Neural crest cell (in vitro differentiated cells): Measurements from ENCODE around the gene PI3. TPM values are rescaled to one million over a fixed set of nuclear protein-coding genes. Genes with fewer than 3 reads are reported as not detected.
A peak's percentile ranks its signal among the peaks of the same experiment; 100 is the strongest.
"Not testable (repeated sequence)": the region's sequence is repeated elsewhere in the genome, so short reads cannot be mapped to it uniquely, and the experiment has no call there.

Experiments
- DNase-seq: peaks from one replicate; pipeline ENCODE4 v3.0.0; 2021; ENCODE audit warnings: low read depth, mixed read lengths, low spot score
- H3K27ac Mint-ChIP-seq: one replicate; pipeline ENCODE4 v1.8.0; 2021; ENCODE audit warnings: mild to moderate bottlenecking, mixed read lengths; ENCODE audit not compliant: unreplicated experiment
- H3K27me3 Mint-ChIP-seq: 2 replicates; pipeline ENCODE4 v1.8.0; 2021; ENCODE audit warnings: low read depth, mild to moderate bottlenecking, mixed read lengths
- H3K36me3 Mint-ChIP-seq: 2 replicates; pipeline ENCODE4 v1.8.0; 2021; ENCODE audit warnings: low read depth, mild to moderate bottlenecking, mixed read lengths
- H3K4me1 Mint-ChIP-seq: 2 replicates; pipeline ENCODE4 v1.8.0; 2021; ENCODE audit warnings: mixed read lengths
- H3K4me3 Mint-ChIP-seq: one replicate; pipeline ENCODE4 v1.8.0; 2021; ENCODE audit warnings: mild to moderate bottlenecking, mixed read lengths
- H3K9me3 Mint-ChIP-seq: 2 replicates; pipeline ENCODE4 v1.8.0; 2021; ENCODE audit warnings: mixed read lengths
- long read RNA-seq: library from polyadenylated mRNA; unstranded; transcript quantifications from one replicate; pipeline ENCODE4 v2.0.0, GENCODE V29; 2020
- total RNA-seq: library from RNA; stranded (reverse); gene quantifications from 2 replicates; pipeline ENCODE4 v1.2.1, GENCODE V29; 2021
- TF ChIP-seq, protein P1 (sequence below): fragments of 200-600 bp; sonication (generic); conservative IDR thresholded peaks from 2 replicates; pipeline ENCODE4 v1.5.0; 2021; ENCODE audit warnings: antibody characterized with exemption, mild to moderate bottlenecking

The PI3 gene, protein sequence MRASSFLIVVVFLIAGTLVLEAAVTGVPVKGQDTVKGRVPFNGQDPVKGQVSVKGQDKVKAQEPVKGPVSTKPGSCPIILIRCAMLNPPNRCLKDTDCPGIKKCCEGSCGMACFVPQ
- not detected in 2 replicates for total RNA-seq
- long read RNA-seq: 0 reads

DNA sequence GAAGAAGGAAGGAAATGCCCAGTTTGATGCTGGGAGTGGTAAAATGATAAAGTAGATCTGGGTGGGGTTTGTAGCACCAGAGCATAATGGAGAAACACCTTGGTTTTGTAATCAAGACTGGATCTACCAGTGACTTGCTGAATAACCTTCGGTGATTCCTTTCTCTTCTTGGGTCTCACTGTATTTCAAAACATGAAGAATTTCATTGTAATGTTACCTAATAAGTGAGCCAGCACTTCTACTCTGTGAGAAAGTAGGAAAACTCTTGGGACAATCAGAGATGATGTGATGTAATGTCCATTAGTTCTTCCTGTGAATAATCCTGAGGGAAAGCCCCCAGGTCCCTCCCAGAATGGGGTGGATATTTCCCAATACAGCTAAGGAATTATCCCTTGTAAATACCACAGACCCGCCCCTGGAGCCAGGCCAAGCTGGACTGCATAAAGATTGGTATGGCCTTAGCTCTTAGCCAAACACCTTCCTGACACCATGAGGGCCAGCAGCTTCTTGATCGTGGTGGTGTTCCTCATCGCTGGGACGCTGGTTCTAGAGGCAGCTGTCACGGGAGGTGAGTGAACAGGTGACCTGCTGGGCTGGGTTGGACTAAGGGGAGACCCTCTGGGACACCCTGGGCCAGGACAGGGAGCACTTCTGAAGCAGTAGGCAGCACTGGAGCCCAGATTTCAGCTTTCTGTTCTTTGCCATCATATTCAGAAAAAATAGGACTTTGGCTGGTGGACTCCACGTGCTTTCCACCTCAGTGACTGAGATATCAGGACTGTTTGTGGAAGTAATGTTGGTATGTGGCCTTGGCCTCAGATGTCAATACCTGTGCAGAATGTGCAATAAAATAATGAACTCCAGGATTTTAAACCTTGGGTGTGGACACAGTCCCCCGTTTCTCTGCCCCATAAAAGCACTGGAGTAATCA, at the start of gene PI3:
PI3 (plus strand) TSS at position 469 of the 931 bp plus-strand sequence; CDS start at position 490, 21 bp downstream.
- no peak for DNase-seq
- Mint-ChIP-seq H3K9me3 (peaks cover 8% of the 10 kb centered on the region), H3K27ac (no peak within 1 kb of the TSS), H3K4me1 (no peaks in the 10 kb centered on the region), H3K36me3 (no peaks in the 10 kb centered on the region), H3K27me3 (peaks cover 27% of the 10 kb centered on the region), H3K4me3 (no peak within 1 kb of the TSS)
- TF ChIP-seq, protein P1, sequence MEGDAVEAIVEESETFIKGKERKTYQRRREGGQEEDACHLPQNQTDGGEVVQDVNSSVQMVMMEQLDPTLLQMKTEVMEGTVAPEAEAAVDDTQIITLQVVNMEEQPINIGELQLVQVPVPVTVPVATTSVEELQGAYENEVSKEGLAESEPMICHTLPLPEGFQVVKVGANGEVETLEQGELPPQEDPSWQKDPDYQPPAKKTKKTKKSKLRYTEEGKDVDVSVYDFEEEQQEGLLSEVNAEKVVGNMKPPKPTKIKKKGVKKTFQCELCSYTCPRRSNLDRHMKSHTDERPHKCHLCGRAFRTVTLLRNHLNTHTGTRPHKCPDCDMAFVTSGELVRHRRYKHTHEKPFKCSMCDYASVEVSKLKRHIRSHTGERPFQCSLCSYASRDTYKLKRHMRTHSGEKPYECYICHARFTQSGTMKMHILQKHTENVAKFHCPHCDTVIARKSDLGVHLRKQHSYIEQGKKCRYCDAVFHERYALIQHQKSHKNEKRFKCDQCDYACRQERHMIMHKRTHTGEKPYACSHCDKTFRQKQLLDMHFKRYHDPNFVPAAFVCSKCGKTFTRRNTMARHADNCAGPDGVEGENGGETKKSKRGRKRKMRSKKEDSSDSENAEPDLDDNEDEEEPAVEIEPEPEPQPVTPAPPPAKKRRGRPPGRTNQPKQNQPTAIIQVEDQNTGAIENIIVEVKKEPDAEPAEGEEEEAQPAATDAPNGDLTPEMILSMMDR: no peak

DNA sequence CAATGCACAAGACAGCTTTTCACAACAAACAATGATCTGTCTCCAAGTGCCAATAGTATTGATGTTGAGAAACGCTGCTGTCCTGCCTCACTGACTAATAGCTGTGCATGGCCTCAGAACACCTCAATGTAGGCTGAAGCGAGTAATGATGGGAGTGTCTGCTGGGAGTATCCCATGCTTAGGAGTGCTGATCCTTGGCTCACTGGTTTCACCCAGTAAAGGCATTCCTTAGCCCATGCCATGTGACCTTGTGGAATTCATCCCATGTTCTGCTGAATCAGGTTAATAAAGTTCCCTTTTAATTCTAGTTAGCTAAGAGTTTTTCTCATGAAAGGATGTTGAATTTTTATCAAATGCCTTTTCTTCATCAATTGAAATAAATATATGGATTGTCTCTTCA, 46.6 kb upstream of the PI3 start:
- H3K9me3 Mint-ChIP-seq: no peaks in the 10 kb centered on the region
- no peaks in the 10 kb centered on the region for H3K4me1 Mint-ChIP-seq
- DNase-seq: no peak
- H3K27ac Mint-ChIP-seq: no peak overlapping the region
- no peak overlapping the region for H3K4me3 Mint-ChIP-seq
- H3K36me3 Mint-ChIP-seq: no peaks in the 10 kb centered on the region
- TF ChIP-seq, protein P1: no peak
- peaks cover 83% of the 10 kb centered on the region for H3K27me3 Mint-ChIP-seq

DNA sequence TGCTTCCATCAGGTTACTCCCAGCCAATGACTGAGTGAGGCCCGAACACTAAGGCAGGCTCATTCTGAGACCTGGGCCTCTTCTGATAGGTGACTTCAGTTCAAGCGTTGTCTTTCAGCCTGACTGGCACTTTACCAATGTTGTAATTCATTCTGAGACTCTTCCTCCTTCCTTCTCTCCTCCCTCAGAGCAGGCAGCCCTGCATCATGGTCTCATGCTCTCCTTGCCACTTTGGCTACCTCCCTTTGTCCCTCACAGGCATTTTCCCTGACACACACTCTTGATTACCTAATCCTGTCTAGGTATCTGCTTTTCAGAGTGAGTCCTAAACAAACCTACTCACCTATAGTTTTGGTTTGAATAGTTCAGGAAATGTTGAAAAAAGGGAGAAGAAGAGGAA, 37.8 kb upstream of the PI3 start:
- no peaks in the 10 kb centered on the region for H3K4me1 Mint-ChIP-seq
- H3K36me3 Mint-ChIP-seq: no peaks in the 10 kb centered on the region
- H3K27me3 Mint-ChIP-seq: peaks cover 34% of the 10 kb centered on the region
- no peaks in the 10 kb centered on the region for H3K9me3 Mint-ChIP-seq
- no peak overlapping the region for H3K27ac Mint-ChIP-seq
- no peak for DNase-seq
- H3K4me3 Mint-ChIP-seq: no peak overlapping the region
- TF ChIP-seq, protein P1: no peak

DNA sequence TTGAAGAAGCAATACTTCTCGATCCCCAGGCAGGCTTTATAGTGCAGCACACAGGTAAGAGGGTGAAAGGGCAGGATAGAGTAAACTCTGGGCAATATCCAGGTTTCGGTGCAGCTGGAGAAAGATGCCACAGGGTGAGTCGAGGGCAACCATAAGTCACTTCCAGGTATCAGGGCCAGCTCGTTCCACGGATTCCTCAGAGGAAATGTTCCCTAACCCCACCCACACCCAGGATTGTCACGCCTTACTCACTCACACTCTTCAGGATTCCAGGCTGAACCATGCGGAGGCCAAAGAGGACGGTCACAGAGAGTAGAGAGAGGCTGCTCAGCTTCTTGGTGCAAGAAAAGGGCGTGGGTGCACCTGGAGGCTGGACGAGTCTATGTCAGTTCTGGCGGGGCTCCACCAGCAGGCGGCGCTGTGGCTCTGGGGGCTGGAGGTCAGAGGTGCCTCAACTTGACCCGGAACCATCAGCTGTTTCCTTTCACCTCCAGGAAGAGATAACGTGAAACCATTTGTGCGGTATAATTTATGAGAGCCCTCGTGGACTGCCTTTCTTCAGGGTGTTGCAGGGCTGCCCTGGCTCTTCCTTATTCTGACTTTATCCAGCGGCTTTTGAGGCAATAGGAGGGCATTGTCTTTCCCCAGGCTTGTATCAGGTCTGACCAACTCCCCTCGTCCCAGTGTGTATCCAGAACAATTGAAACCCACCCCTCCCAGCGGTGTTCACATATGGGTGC, 36.0 kb upstream of the PI3 start:
- Mint-ChIP-seq H3K9me3 (no peaks in the 10 kb centered on the region), H3K4me1 (no peaks in the 10 kb centered on the region), H3K36me3 (no peaks in the 10 kb centered on the region), H3K27me3 (peaks cover 24% of the 10 kb centered on the region), H3K27ac (no peak overlapping the region), H3K4me3 (no peak overlapping the region)
- TF ChIP-seq, protein P1: peak; percentile 71
- peak; percentile 50 for DNase-seq

DNA sequence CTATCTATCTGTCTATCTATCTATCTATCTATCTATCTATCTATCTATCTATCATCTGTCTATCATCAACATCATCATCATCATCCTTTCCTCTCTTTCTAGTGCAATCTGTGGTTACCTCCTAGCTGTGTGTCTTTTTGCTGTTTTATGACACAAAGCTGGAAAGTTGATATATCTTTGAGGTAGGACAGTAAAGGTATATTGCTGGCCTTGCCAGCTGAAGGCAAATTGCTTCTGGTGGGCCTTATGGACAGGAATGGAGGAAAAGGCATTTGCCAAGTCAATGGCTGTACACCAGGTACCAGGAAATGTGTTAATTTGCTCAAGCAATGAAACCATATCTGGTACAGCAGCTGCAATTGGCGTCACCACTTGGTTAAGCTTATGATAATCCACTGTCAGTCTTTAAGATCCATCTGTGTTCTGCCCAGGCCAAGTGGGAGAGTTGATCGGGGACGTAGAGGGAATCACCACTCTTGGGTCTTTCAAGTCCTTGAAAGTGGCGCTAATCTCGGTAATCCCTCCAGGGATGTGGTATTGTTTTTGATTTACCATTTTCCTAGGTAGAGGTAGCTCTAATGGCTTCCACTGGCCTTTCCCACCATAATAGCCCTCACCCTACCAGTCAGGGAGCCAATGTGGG, 34.8 kb upstream of the PI3 start:
- H3K9me3 Mint-ChIP-seq, H3K4me3 Mint-ChIP-seq, H3K36me3 Mint-ChIP-seq, DNase-seq, H3K4me1 Mint-ChIP-seq, H3K27ac Mint-ChIP-seq: not testable (repeated sequence)
- peaks cover 25% of the 10 kb centered on the region for H3K27me3 Mint-ChIP-seq
